B cell (primary cell): ENCODE measurements around the gene KHDC4. TPM values are rescaled to one million over a fixed set of nuclear protein-coding genes. Genes with fewer than 3 reads are reported as not detected.

Source experiments
- ATAC-seq: fragments of 200-7000 bp; cut with Tn5 transposase; one replicate; pipeline ENCODE4 v1.10.0; 2021; ENCODE audit warnings: low read depth, mild to moderate bottlenecking, moderate number of reproducible peaks, moderate library complexity
- CTCF ChIA-PET: fragments of 350-600 bp; sonication (Branson Sonifier 250); formaldehyde crosslinking; loops from one replicate; lab custom pipeline; 2021; ENCODE audit warnings: antibody characterized with exemption, inconsistent platforms; lab: Charles Lee
- POLR2A ChIA-PET: fragments of 350-600 bp; sonication (Branson Sonifier 250); formaldehyde crosslinking; loops from one replicate; lab custom pipeline; 2021; ENCODE audit warnings: antibody characterized with exemption; lab: Charles Lee
- DNase-seq: peaks from one replicate; pipeline ENCODE4 v3.0.0; 2013
- H2AFZ ChIP-seq: 2 replicates; pipeline ENCODE4 v1.6.1; 2012; ENCODE audit warnings: mild to moderate bottlenecking, low read depth, low read length; ENCODE audit not compliant: insufficient read depth, poor library complexity, severe bottlenecking
- H3K27ac ChIP-seq, 2 donors: 1 replicate in 1 of 2; 2 replicates in 1 of 2; pipeline ENCODE4 v1.5.1; 2012 to 2013; ENCODE audit warnings: low read length in 2 of 2, mild to moderate bottlenecking in 2 of 2, moderate library complexity in 1 of 2
- H3K27me3 ChIP-seq, 4 experiments: fragments of 200-600 bp in 1 of 4; sonication (generic) in 1 of 4; replicated peaks in 1 of 4; 1 replicate in 2 of 4; 2 replicates in 2 of 4; pipeline versions ENCODE4 v1.6.1 to v1.7.0; 2013 to 2016; ENCODE audit warnings: low read length in 3 of 4, mild to moderate bottlenecking in 2 of 4, mixed read lengths in 1 of 4, moderate library complexity in 1 of 4; ENCODE audit not compliant: insufficient read depth in 4 of 4, control insufficient read depth in 3 of 4; ENCODE audit errors: control extremely low read depth in 1 of 4
- H3K36me3 ChIP-seq, 2 experiments: replicated peaks in 1 of 2; 1 replicate in 1 of 2; 2 replicates in 1 of 2; pipeline versions ENCODE4 v1.6.1 to v1.7.1; 2013; ENCODE audit warnings: low read length in 1 of 2; ENCODE audit not compliant: insufficient read depth in 2 of 2, control insufficient read depth in 1 of 2; ENCODE audit errors: control extremely low read depth in 1 of 2, extremely low read depth in 1 of 2
- H3K4me1 ChIP-seq, 2 donors: fragments of 200-600 bp in 1 of 2; sonication (generic) in 1 of 2; 1 replicate in 1 of 2; 2 replicates in 1 of 2; pipeline versions ENCODE4 v1.5.1 to v1.6.1; 2013 to 2017; ENCODE audit warnings: low read length in 2 of 2; ENCODE audit not compliant: control insufficient read depth in 2 of 2, insufficient read depth in 2 of 2
- H3K4me2 ChIP-seq: replicated peaks from 2 replicates; pipeline ENCODE3; 2012; ENCODE audit warnings: mild to moderate bottlenecking, low read depth, low read length; ENCODE audit not compliant: poor library complexity, severe bottlenecking
- H3K4me3 ChIP-seq, 5 experiments: fragments of 200-600 bp in 1 of 5; sonication (generic) in 1 of 5; 1 replicate in 3 of 5; 2 replicates in 2 of 5; pipeline versions ENCODE4 v1.5.1 to v1.7.0; 2011 to 2016; ENCODE audit warnings: low read length in 4 of 5, mild to moderate bottlenecking in 4 of 5, low read depth in 2 of 5, control low read depth in 1 of 5, moderate library complexity in 1 of 5; ENCODE audit not compliant: insufficient read depth in 1 of 5; ENCODE audit errors: control extremely low read depth in 1 of 5, extremely low read depth in 1 of 5
- H3K79me2 ChIP-seq: fragments of 200-600 bp; sonication (generic); one replicate; pipeline ENCODE4 v1.6.0; 2016; ENCODE audit warnings: low read length; ENCODE audit not compliant: control insufficient read depth, insufficient read depth
- H3K9ac ChIP-seq: fragments of 200-600 bp; sonication (generic); 2 replicates; pipeline ENCODE4 v1.6.1; 2017; ENCODE audit warnings: mild to moderate bottlenecking, low read length, moderate library complexity
- H3K9me3 ChIP-seq, 3 donors: one replicate each; pipeline versions ENCODE4 v1.6.1 to v1.7.1; 2013; ENCODE audit warnings: low read length in 2 of 3; ENCODE audit not compliant: control insufficient read depth in 2 of 3, insufficient read depth in 1 of 3; ENCODE audit errors: control extremely low read depth in 1 of 3
- H4K20me1 ChIP-seq: 2 replicates; pipeline ENCODE4 v1.6.0; 2012; ENCODE audit warnings: mild to moderate bottlenecking, low read length; ENCODE audit not compliant: insufficient read depth, control insufficient read depth, poor library complexity, severe bottlenecking
- H3K27ac Mint-ChIP-seq: one replicate; pipeline ENCODE4 v1.8.0; 2021; ENCODE audit warnings: mixed read lengths
- H3K27me3 Mint-ChIP-seq: one replicate; pipeline ENCODE4 v1.8.0; 2021; ENCODE audit warnings: mixed read lengths
- H3K4me1 Mint-ChIP-seq: one replicate; pipeline ENCODE4 v1.8.0; 2021; ENCODE audit warnings: mixed read lengths
- H3K4me3 Mint-ChIP-seq: one replicate; pipeline ENCODE4 v1.8.0; 2021; ENCODE audit warnings: mixed read lengths
- H3K9me3 Mint-ChIP-seq: one replicate; pipeline ENCODE4 v1.8.0; 2022; ENCODE audit warnings: mixed read lengths; ENCODE audit not compliant: insufficient read depth
- EZH2 ChIP-seq: IDR thresholded peaks from 2 replicates; pipeline ENCODE4 v1.6.1; 2012; ENCODE audit warnings: borderline replicate concordance, low read depth, mild to moderate bottlenecking, moderate library complexity, low read length; ENCODE audit not compliant: insufficient read depth, poor library complexity, severe bottlenecking
- WGBS: methylation state at CpG from one replicate; pipeline ENCODE4 v1.1.5; 2013; ENCODE audit warnings: missing lambda C conversion rate; ENCODE audit not compliant: insufficient coverage; 5-methylcytosine and 5-hydroxymethylcytosine counted together
- intact Hi-C: fragments of 100-400 bp; cut with micrococcal nuclease; formaldehyde crosslinking; loops from one replicate; pipeline ENCODE4 v1.10.0; 2022
- polyA plus RNA-seq: library from polyadenylated mRNA; depleted of rRNA; stranded (reverse); fragments of >200 nt; gene quantifications from 2 replicates; pipeline ENCODE4 v1.2.3, GENCODE V29; 2012
- total RNA-seq, 2 donors: library from RNA; stranded (reverse); fragments of 120-200 nt in 1 of 2; gene quantifications; 1 replicate in 1 of 2; 2 replicates in 1 of 2; pipeline versions ENCODE4 v1.2.3 to v1.2.4, GENCODE V29; 2013 to 2022
- TF ChIP-seq, protein P1 (sequence below): fragments of 200-600 bp; IDR thresholded peaks from one replicate; pipeline ENCODE4 v1.8.0; 2022; ENCODE audit warnings: antibody characterized with exemption, mild to moderate bottlenecking

The KHDC4 gene
- total and polyA plus RNA-seq, 2 donors (not counting 1 experiment from before 2014, with no cell fraction given), result 51.3 to 122 TPM

GRCh38 chr1:155899683-155900082, 34.5 kb downstream of the KHDC4 start:
- H3K4me3 Mint-ChIP-seq, result no peak overlapping the region
- H3K9me3 Mint-ChIP-seq, result no peaks in the 10 kb centered on the region
- no peak overlapping the region for H3K9ac ChIP-seq
- ChIA-PET CTCF (no interaction called here), POLR2A (no interaction called here)
- no peak overlapping the region for H3K4me3 ChIP-seq
- intact Hi-C loops, result no loop called here
- H3K27ac Mint-ChIP-seq, result no peak overlapping the region
- no peak overlapping the region for H3K27ac ChIP-seq
- H3K79me2 ChIP-seq, result no peaks in the 10 kb centered on the region
- 100% methylated on average over 2 of the region's 2 CpGs for WGBS
- H3K4me1 Mint-ChIP-seq, result no peaks in the 10 kb centered on the region
- H3K27me3 Mint-ChIP-seq, result no peaks in the 10 kb centered on the region
- no peak for TF ChIP-seq EZH2
- TF ChIP-seq, protein P1, sequence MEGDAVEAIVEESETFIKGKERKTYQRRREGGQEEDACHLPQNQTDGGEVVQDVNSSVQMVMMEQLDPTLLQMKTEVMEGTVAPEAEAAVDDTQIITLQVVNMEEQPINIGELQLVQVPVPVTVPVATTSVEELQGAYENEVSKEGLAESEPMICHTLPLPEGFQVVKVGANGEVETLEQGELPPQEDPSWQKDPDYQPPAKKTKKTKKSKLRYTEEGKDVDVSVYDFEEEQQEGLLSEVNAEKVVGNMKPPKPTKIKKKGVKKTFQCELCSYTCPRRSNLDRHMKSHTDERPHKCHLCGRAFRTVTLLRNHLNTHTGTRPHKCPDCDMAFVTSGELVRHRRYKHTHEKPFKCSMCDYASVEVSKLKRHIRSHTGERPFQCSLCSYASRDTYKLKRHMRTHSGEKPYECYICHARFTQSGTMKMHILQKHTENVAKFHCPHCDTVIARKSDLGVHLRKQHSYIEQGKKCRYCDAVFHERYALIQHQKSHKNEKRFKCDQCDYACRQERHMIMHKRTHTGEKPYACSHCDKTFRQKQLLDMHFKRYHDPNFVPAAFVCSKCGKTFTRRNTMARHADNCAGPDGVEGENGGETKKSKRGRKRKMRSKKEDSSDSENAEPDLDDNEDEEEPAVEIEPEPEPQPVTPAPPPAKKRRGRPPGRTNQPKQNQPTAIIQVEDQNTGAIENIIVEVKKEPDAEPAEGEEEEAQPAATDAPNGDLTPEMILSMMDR, result no peak
- no peak overlapping the region for H2AFZ ChIP-seq
- no peaks in the 10 kb centered on the region for H3K4me1 ChIP-seq
- H3K4me2 ChIP-seq, result no peak overlapping the region
- DNase-seq, result no peak
- no peaks in the 10 kb centered on the region for H3K9me3 ChIP-seq
- no peak for ATAC-seq
- peaks cover 5 to 55% of the 10 kb centered on the region in 2 experiments for H3K36me3 ChIP-seq
- no peaks in the 10 kb centered on the region for H3K27me3 ChIP-seq
- no peaks in the 10 kb centered on the region for H4K20me1 ChIP-seq

DNA sequence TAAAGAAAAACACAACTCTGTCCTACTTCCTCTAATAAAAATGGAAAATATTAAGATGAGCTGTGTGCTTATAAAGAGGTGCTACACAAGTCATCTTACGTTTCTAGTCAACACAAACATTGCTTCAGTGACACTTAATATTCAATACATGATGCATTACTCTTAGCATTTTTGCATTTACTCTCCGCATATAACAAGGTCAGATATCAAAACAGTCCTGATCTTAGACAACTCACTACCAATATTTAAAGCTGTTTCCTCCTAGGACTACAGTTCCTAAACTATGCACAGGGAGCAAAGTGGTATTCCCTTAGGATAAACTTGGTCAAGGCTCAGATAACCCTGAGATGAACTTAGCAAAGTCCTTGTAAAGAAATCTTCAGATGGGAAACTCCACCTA, 35.3 kb downstream of the KHDC4 start:
- Mint-ChIP-seq H3K4me1 (no peaks in the 10 kb centered on the region), H3K9me3 (no peaks in the 10 kb centered on the region), H3K27me3 (no peaks in the 10 kb centered on the region), H3K27ac (no peak overlapping the region), H3K4me3 (no peak overlapping the region)
- H3K9ac ChIP-seq, result no peak overlapping the region
- ATAC-seq, result no peak
- H3K79me2 ChIP-seq, result no peaks in the 10 kb centered on the region
- H2AFZ ChIP-seq, result no peak overlapping the region
- no peaks in the 10 kb centered on the region for H3K27me3 ChIP-seq
- H3K4me1 ChIP-seq, result no peaks in the 10 kb centered on the region
- CTCF ChIA-PET, result interaction anchor here (0.7 to 2.0 kb wide), 2 partner anchors 90 to 231 kb away, joined by 3 to 5 read pairs; no protein-coding TSS in a partner anchor
- H3K4me2 ChIP-seq, result no peak overlapping the region
- no peak overlapping the region for H3K4me3 ChIP-seq
- peaks cover 5 to 47% of the 10 kb centered on the region in 2 experiments for H3K36me3 ChIP-seq
- H3K27ac ChIP-seq, result no peak overlapping the region
- TF ChIP-seq, protein P1, result no peak
- no peaks in the 10 kb centered on the region for H3K9me3 ChIP-seq
- WGBS, result 100% methylated on average over 1 of the region's 2 CpGs
- intact Hi-C loops, result no loop called here
- DNase-seq, result no peak
- POLR2A ChIA-PET, result interaction anchor here (0.6 kb wide), 1 partner anchor 1291 kb away, joined by 3 read pairs; the partner anchor contains the start of gene ADAR
- no peaks in the 10 kb centered on the region for H4K20me1 ChIP-seq
